Heart right ventricle (tissue), 16 donors: Measurements from ENCODE around the gene GGTLC2. TPM values are rescaled to one million over a fixed set of nuclear protein-coding genes. Genes with fewer than 3 reads are reported as not detected.
"Not testable (repeated sequence)": the region's sequence is repeated elsewhere in the genome, so short reads cannot be mapped to it uniquely, and the experiment has no call there.

Source experiments
- ATAC-seq, 8 donors: fragments of 200-7000 bp; cut with Tn5 transposase; one replicate each; pipeline ENCODE4 v1.9.1; 2020; ENCODE audit warnings: mild to moderate bottlenecking in 8 of 8, moderate library complexity in 8 of 8, moderate number of reproducible peaks in 1 of 8
- DNase-seq, 2 donors: peaks; one replicate each; pipeline ENCODE4 v3.0.0-alpha.2; 2020
- H3K27ac ChIP-seq, 10 donors: fragments of 200-600 bp; sonication (generic) in 2 of 10; one replicate each; pipeline versions ENCODE4 v1.5.0 to v1.8.0; 2020 to 2022; ENCODE audit warnings: mild to moderate bottlenecking in 3 of 10
- H3K27me3 ChIP-seq, 7 donors: fragments of 200-600 bp; one replicate each; pipeline ENCODE4 v1.8.0; 2021 to 2022; ENCODE audit warnings: mild to moderate bottlenecking in 2 of 7
- H3K36me3 ChIP-seq, 9 donors: fragments of 200-600 bp; sonication (generic) in 1 of 9; one replicate each; pipeline versions ENCODE4 v1.5.0 to v1.8.0; 2020 to 2022; ENCODE audit warnings: mild to moderate bottlenecking in 2 of 9
- H3K4me1 ChIP-seq, 9 donors: fragments of 200-600 bp; sonication (generic) in 1 of 9; one replicate each; pipeline versions ENCODE4 v1.5.0 to v1.8.0; 2020 to 2022; ENCODE audit warnings: mild to moderate bottlenecking in 4 of 9
- H3K4me3 ChIP-seq, 10 donors: fragments of 200-600 bp; sonication (generic) in 2 of 10; one replicate each; pipeline versions ENCODE4 v1.5.0 to v1.8.0; 2020 to 2022; ENCODE audit warnings: mild to moderate bottlenecking in 7 of 10, moderate library complexity in 2 of 10
- H3K9me3 ChIP-seq, 11 donors: fragments of 200-600 bp in 10 of 11; sonication (generic) in 2 of 11; one replicate each; pipeline versions ENCODE4 v1.5.0 to v1.8.0; 2013 to 2022; ENCODE audit warnings: mild to moderate bottlenecking in 2 of 11, control low read depth in 1 of 11, moderate library complexity in 1 of 11
- WGBS, 2 donors: extraction: QIAGEN DNeasy Blood & Tissue Kit; methylation state at CpG; one replicate each; pipeline ENCODE4 v1.1.7; 2013; ENCODE audit warnings: inconsistent platforms in 1 of 2; 5-methylcytosine and 5-hydroxymethylcytosine counted together
- intact Hi-C, 10 donors: fragments of 100-400 bp; cut with DNase I; formaldehyde crosslinking; loops; one replicate each; pipeline versions ENCODE4 v1.11.1 to v1.14.2; 2022
- long read RNA-seq, 3 donors: library from polyadenylated mRNA; unstranded; transcript quantifications; one replicate each; pipeline ENCODE4 v2.0.0, GENCODE V29; 2020 to 2021
- polyA plus RNA-seq, 2 donors: library from polyadenylated mRNA; stranded (reverse); fragments of 200-250 nt; gene quantifications; one replicate each; pipeline ENCODE4 v1.2.3, GENCODE V29; 2013
- total RNA-seq, 10 donors: library from RNA; stranded (reverse); fragmentation: NEBNext Ultra II Directional in 3 of 10; extraction: Animal tissue kit (Norgen Biotek cat#: 25700) in 3 of 10; gene quantifications; one replicate each; pipeline versions ENCODE4 v1.2.1 to v1.2.4, GENCODE V29; 2021 to 2023
- TF ChIP-seq, protein P1 (sequence below), 9 donors: fragments of 200-600 bp; sonication (generic) in 2 of 9; IDR thresholded peaks; one replicate each; pipeline versions ENCODE4 v1.5.0 to v1.8.0; 2021 to 2022; ENCODE audit warnings: antibody characterized with exemption in 9 of 9, mild to moderate bottlenecking in 5 of 9, moderate library complexity in 1 of 9
- donor health status: Arrhythmogenic right ventricular cardiomyopathy.
- donor health status: ischemic (EF 13 %, LVEDD 7.1; RV severe dilation, severe dysfunction).
- donor health status: healthy with polysubstance abuse.
- donor health status: DM: no; HTN: yes; CAD: no.
- donor health status: DM: no; HTN: no; CAD: no.
- donor health status: ischemic (EF 25% LVEDD 6.9; RV normal size, moderate dysfunction).
- donor health status: ischemic (EF 25% LVEDD 5.7; RV mildly dilated, moderate dysfunction).
- donor health status: healthy.
- donor health status: DM: yes; HTN: yes; CAD: no.
- donor health status: Ischemic cardiomyopathy.
- donor health status: ischemic (EF 35%, LVEDD 5.7; RV mildly dilated, moderate dysfunction).
- donor health status: nonischemic (EF 11% LVEDD 7.7; RV severe dilation, severe dysfunction).
- donor health status: DM: yes; HTN: yes; CAD: no.
- donor health status: PGD.
- donor health status: ischemic (EF 29% LVEDD 5.4; RV normal size, mild dysfunction).
- donor health status: nonischemic (EF 23%, LVEDD 6.1; RV moderate dilation, normal function).

Gene GGTLC2
- total RNA-seq (not detected), polyA plus RNA-seq (not detected)
- long read RNA-seq, donor 1, result 0 reads
- long read RNA-seq, donor 2, result 0 reads
- long read RNA-seq, donor 3, result 0 reads

GRCh38 chr22:22644314-22644713, at the start of gene GGTLC2:
Gene GGTLC2, plus strand, starts transcription at chr22:22644614. Its CDS starts 1,732 bp downstream, at chr22:22646346.
- H3K27ac ChIP-seq, H3K4me3 ChIP-seq, H3K4me1 ChIP-seq, intact Hi-C loops, H3K36me3 ChIP-seq, DNase-seq, H3K27me3 ChIP-seq, ATAC-seq, H3K9me3 ChIP-seq: not testable (repeated sequence)
- no CpG with 5 or more reads among the region's 30 CpGs for WGBS, 2 donors

DNA sequence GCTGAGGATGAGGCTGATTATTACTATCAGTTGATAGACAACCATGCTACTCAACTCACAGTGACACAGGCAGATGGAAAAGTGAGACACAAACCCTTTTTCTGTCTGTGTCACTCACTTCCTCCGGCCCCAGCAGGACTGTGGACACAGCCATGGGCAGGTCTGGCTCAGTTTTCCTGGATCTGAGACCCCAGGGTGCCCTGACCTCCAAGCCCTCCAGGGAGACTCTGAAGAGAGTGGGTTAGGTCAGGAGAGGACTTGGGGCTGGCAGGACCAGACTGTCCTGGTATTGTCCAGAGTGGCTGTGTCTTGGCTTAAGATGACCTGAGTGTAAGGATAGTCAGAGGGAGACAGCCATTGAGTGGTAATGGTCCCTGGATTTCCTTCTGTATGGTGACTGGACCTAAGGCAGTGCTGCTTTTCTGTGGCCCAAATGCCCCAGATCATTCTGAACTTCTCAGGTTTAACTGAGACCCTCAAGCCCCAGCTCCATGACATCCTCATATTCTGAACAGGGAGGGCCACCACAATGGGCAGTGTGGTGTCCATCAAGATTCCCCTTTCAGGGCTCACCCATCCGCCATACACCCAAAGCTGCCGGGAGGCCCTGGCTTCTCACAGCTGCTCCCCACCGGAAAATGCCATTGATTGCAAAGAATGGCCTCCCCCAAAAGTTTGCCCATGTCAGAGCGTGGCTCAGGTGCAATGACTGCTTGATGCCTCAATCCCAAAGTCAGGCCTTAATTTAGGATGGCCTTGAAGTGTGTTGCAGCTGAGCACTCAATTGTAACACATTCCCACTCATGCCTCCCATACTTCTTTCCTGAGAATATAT, 49.2 kb upstream of the GGTLC2 start:
- DNase-seq, result no peak
- H3K36me3 ChIP-seq, result no peaks in the 10 kb centered on the region
- H3K27ac ChIP-seq, result no peak overlapping the region
- no peak for ATAC-seq
- WGBS, 2 donors, result 56 to 87% methylated on average over 5 of the region's 5 CpGs
- no peak overlapping the region for H3K4me3 ChIP-seq
- no peaks in the 10 kb centered on the region for H3K4me1 ChIP-seq
- peaks cover 0 to 28% (median 4%) of the 10 kb centered on the region in 7 donors for H3K27me3 ChIP-seq
- intact Hi-C loops, result loop anchor here in 4 of 10 donors (10.0 kb wide), 3 partner anchors 90 to 530 kb away; no protein-coding TSS in a partner anchor
- H3K9me3 ChIP-seq, result no peaks in the 10 kb centered on the region
- TF ChIP-seq, protein P1, sequence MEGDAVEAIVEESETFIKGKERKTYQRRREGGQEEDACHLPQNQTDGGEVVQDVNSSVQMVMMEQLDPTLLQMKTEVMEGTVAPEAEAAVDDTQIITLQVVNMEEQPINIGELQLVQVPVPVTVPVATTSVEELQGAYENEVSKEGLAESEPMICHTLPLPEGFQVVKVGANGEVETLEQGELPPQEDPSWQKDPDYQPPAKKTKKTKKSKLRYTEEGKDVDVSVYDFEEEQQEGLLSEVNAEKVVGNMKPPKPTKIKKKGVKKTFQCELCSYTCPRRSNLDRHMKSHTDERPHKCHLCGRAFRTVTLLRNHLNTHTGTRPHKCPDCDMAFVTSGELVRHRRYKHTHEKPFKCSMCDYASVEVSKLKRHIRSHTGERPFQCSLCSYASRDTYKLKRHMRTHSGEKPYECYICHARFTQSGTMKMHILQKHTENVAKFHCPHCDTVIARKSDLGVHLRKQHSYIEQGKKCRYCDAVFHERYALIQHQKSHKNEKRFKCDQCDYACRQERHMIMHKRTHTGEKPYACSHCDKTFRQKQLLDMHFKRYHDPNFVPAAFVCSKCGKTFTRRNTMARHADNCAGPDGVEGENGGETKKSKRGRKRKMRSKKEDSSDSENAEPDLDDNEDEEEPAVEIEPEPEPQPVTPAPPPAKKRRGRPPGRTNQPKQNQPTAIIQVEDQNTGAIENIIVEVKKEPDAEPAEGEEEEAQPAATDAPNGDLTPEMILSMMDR (IDR thresholded peaks at IDR 0.05), result no peak

DNA sequence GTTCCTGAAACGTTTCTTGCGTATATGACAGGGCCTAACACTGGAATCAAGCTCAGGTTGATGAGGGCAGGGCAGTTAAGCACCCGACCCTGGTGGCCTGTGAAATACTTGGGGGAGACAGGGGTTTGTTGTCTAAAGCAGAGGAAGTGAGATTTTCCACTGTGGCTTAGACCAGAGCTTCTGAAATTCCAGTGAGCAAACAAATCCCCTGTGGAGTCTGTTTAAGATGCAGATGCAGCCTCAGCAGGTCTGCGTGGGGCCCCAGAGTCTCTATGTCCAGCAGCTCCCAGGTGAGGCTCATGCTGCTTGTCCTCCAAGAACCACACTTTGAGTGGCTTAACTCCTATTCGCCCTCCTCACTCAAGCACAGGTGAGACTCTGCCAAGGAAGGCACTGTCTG, 46.3 kb upstream of the GGTLC2 start:
- Histone ChIP-seq H3K36me3 (no peaks in the 10 kb centered on the region), H3K27ac (no peak overlapping the region), H3K4me1 (no peaks in the 10 kb centered on the region), H3K27me3 (peaks cover 0 to 23% (median 0%) of the 10 kb centered on the region in 7 donors), H3K4me3 (no peak overlapping the region), H3K9me3 (no peaks in the 10 kb centered on the region)
- WGBS, 2 donors, result 50 to 53% methylated on average over 5 of the region's 5 CpGs
- TF ChIP-seq, protein P1 (IDR thresholded peaks at IDR 0.05), result no peak
- DNase-seq, result no peak
- intact Hi-C loops, result loop anchor here in 4 of 10 donors (10.0 kb wide), 3 partner anchors 87 to 527 kb away; no protein-coding TSS in a partner anchor
- ATAC-seq, result no peak

DNA sequence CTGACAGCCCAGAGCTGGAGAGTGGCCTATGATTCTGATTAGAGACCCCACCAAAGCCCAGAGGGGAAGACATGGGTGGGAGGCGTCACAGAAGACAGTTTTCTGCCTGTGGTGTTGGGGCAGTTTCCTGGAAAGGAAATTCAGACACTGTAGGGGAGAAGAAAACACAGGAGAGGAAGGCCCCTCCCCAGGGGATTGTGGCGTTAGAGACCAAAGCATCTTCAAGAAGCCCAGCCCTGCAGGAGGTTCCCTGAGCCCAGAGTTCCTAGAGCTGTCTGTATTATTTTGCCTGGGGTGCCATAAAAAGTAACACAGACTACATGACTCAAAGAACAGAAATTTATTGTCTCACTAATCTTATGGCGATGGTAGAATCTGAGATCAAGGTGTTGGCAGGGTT, 45.2 kb upstream of the GGTLC2 start:
- H3K9me3 ChIP-seq, result no peaks in the 10 kb centered on the region
- intact Hi-C loops, result loop anchor here in 4 of 10 donors (10.0 kb wide), 3 partner anchors 86 to 526 kb away; no protein-coding TSS in a partner anchor
- peaks cover 0 to 22% (median 0%) of the 10 kb centered on the region in 7 donors for H3K27me3 ChIP-seq
- H3K27ac ChIP-seq, result no peak overlapping the region
- DNase-seq (no peak), ATAC-seq (no peak)
- H3K36me3 ChIP-seq, result no peaks in the 10 kb centered on the region
- no peaks in the 10 kb centered on the region for H3K4me1 ChIP-seq
- WGBS, 2 donors, result 53 to 55% methylated on average over 3 of the region's 3 CpGs
- TF ChIP-seq, protein P1 (IDR thresholded peaks at IDR 0.05), result no peak
- H3K4me3 ChIP-seq, result no peak overlapping the region
